DMS79 (cell line): ENCODE results near the gene TECPR1.

ENCODE experiments used
- DNase-seq: peaks from one replicate; lab custom pipeline; 2025; lab: John Stamatoyannopoulos, UW

Gene TECPR1

GRCh38 chr7:98211676-98212531 is 40.1 kb downstream of the TECPR1 start:
- DNase-seq = no peak

GRCh38 chr7:98211221-98211675 is 40.8 kb downstream of the TECPR1 start, which contains the start of gene BHLHA15:
TSS of gene BHLHA15 (plus strand) at chr7:98211439. CDS start at chr7:98212310, 871 bp downstream.
- no peak for DNase-seq

- peak; percentile 14 for DNase-seq
These were observed 41.4 kb downstream of the TECPR1 start for GRCh38 chr7:98210513-98211220.

- no peak for DNase-seq
These were observed 42.7 kb downstream of the TECPR1 start for GRCh38 chr7:98209166-98209920.

- DNase-seq = no peak
These were observed 45.3 kb downstream of the TECPR1 start for GRCh38 chr7:98206451-98207330.

GRCh38 chr7:98205162-98205845 is 46.7 kb downstream of the TECPR1 start:
- DNase-seq = no peak

- no peak for DNase-seq
These were observed 47.4 kb downstream of the TECPR1 start for GRCh38 chr7:98204670-98205069.

- DNase-seq = no peak
These were observed 47.9 kb downstream of the TECPR1 start for GRCh38 chr7:98203964-98204605.

- DNase-seq = no peak
These were observed 48.6 kb downstream of the TECPR1 start for GRCh38 chr7:98203261-98203963.

- no peak for DNase-seq
These were observed 49.5 kb downstream of the TECPR1 start for GRCh38 chr7:98202367-98203195.

GRCh38 chr7:98200364-98200763 is 51.7 kb downstream of the TECPR1 start:
- DNase-seq = no peak

- no peak for DNase-seq
These were observed 52.9 kb downstream of the TECPR1 start for GRCh38 chr7:98199131-98199530.

GRCh38 chr7:98196706-98197605 is 55.1 kb downstream of the TECPR1 start:
- no peak for DNase-seq

- no peak for DNase-seq
These were observed 57.2 kb downstream of the TECPR1 start for GRCh38 chr7:98194672-98195457.

GRCh38 chr7:98194186-98194585 is 57.8 kb downstream of the TECPR1 start:
- DNase-seq = no peak

GRCh38 chr7:98193474-98194180 is 58.4 kb downstream of the TECPR1 start:
- no peak for DNase-seq
